ENCODE measurements around the gene ABHD16B. TPM values are rescaled to one million over a fixed set of nuclear protein-coding genes. Genes with fewer than 3 reads are reported as not detected.
A peak's percentile ranks its signal among the peaks of the same experiment; 100 is the strongest.

The ABHD16B gene
- total RNA-seq, 1 donor from 2014 or later = not detected

GRCh38 chr20:63828545-63828944, 32.8 kb upstream of the ABHD16B start:
- no peak for TF ChIP-seq CTCF (IDR thresholded peaks at IDR 0.05; ENCODE audit: unreplicated experiment)
- no peaks in the 10 kb centered on the region for H3K9me3 Mint-ChIP-seq
- H3K4me3 Mint-ChIP-seq = peak overlapping the region; percentile 22
- H3K36me3 Mint-ChIP-seq = no peaks in the 10 kb centered on the region
- H3K27ac Mint-ChIP-seq = no peak overlapping the region
- DNase-seq (ENCODE audit: low spot score in 2 of 2, unreplicated experiment in 2 of 2) = no peak
- peaks cover 17% of the 10 kb centered on the region for H3K4me1 Mint-ChIP-seq
- H3K27me3 Mint-ChIP-seq (ENCODE audit: low read depth) = peaks cover 22% of the 10 kb centered on the region

GRCh38 chr20:63828951-63829350, 32.3 kb upstream of the ABHD16B start:
- peaks cover 21% of the 10 kb centered on the region for H3K4me1 Mint-ChIP-seq
- H3K27me3 Mint-ChIP-seq (ENCODE audit: low read depth) = peaks cover 22% of the 10 kb centered on the region
- no peaks in the 10 kb centered on the region for H3K9me3 Mint-ChIP-seq
- H3K4me3 Mint-ChIP-seq = no peak overlapping the region
- DNase-seq (ENCODE audit: low spot score in 2 of 2, unreplicated experiment in 2 of 2) = no peak
- TF ChIP-seq CTCF (IDR thresholded peaks at IDR 0.05; ENCODE audit: unreplicated experiment) = no peak
- H3K36me3 Mint-ChIP-seq = no peaks in the 10 kb centered on the region
- H3K27ac Mint-ChIP-seq = no peak overlapping the region

- no peaks in the 10 kb centered on the region for H3K36me3 Mint-ChIP-seq
- no peak for DNase-seq (ENCODE audit: low spot score in 2 of 2, unreplicated experiment in 2 of 2)
- H3K27me3 Mint-ChIP-seq (ENCODE audit: low read depth) = peaks cover 22% of the 10 kb centered on the region
- H3K4me1 Mint-ChIP-seq = peaks cover 25% of the 10 kb centered on the region
- no peak for TF ChIP-seq CTCF (IDR thresholded peaks at IDR 0.05; ENCODE audit: unreplicated experiment)
- peak overlapping the region; percentile 9 for H3K27ac Mint-ChIP-seq
- H3K9me3 Mint-ChIP-seq = no peaks in the 10 kb centered on the region
- peak overlapping the region; percentile 88 for H3K4me3 Mint-ChIP-seq
These were observed 31.7 kb upstream of the ABHD16B start for GRCh38 chr20:63829603-63829944.

GRCh38 chr20:63829945-63830835, 31.1 kb upstream of the ABHD16B start:
- H3K4me1 Mint-ChIP-seq = peaks cover 28% of the 10 kb centered on the region
- H3K27ac Mint-ChIP-seq = peak overlapping the region; percentile 74
- peaks cover 22% of the 10 kb centered on the region for H3K27me3 Mint-ChIP-seq (ENCODE audit: low read depth)
- H3K4me3 Mint-ChIP-seq = peak overlapping the region; percentile 88
- peak in 1 of 2 experiments; percentile 51 for DNase-seq (ENCODE audit: low spot score in 2 of 2, unreplicated experiment in 2 of 2)
- H3K36me3 Mint-ChIP-seq = no peaks in the 10 kb centered on the region
- H3K9me3 Mint-ChIP-seq = no peaks in the 10 kb centered on the region
- TF ChIP-seq CTCF (IDR thresholded peaks at IDR 0.05; ENCODE audit: unreplicated experiment) = no peak

- Mint-ChIP-seq H3K9me3 (no peaks in the 10 kb centered on the region), H3K4me1 (peaks cover 31% of the 10 kb centered on the region), H3K27me3 (ENCODE audit: low read depth) (peaks cover 22% of the 10 kb centered on the region), H3K27ac (peak within 1 kb of the TSS; percentile 74), H3K36me3 (no peaks in the 10 kb centered on the region), H3K4me3 (peak within 1 kb of the TSS; percentile 88)
- no peak for TF ChIP-seq CTCF (IDR thresholded peaks at IDR 0.05; ENCODE audit: unreplicated experiment)
- no peak for DNase-seq (ENCODE audit: low spot score in 2 of 2, unreplicated experiment in 2 of 2)
These were observed 30.3 kb upstream of the ABHD16B start, which contains the start of gene ZBTB46 for GRCh38 chr20:63830841-63831588. TSS of gene ZBTB46 (minus strand) at chr20:63831264. CDS start at chr20:63790757, 40,507 bp downstream.
